Endothelial cell of umbilical vein (primary cell): ENCODE results near the gene SDHC. TPM values are rescaled to one million over a fixed set of nuclear protein-coding genes. Genes with fewer than 3 reads are reported as not detected.

Experiments used
- polyA plus RNA-seq, 4 experiments: library from polyadenylated mRNA; depleted of rRNA in 3 of 4; stranded (reverse) in 3 of 4; unstranded in 1 of 4; fragments of >200 nt; gene quantifications; 2 replicates each; pipeline versions ENCODE4 v1.2.1 to v1.2.3, GENCODE V29; 2011 to 2012; ENCODE audit warnings: missing spikeins in 1 of 4
- small RNA-seq: library from RNA; depleted of rRNA; stranded (forward); fragments of <200 nt; gene quantifications from one replicate; pipeline ENCODE3, GENCODE V24; 2012; ENCODE audit warnings: low replicate concordance, low read depth; ENCODE audit not compliant: insufficient read depth, insufficient read length
- total RNA-seq: library from RNA; stranded (reverse); gene quantifications from 2 replicates; pipeline ENCODE4 v1.2.3, GENCODE V29; 2021

Gene SDHC
- total and polyA plus RNA-seq, 2 donors (not counting 3 experiments of a cell fraction or from before 2014, with no cell fraction given): 148 to 279 TPM

Small RNA genes within 50 kb of the gene (small RNA-seq; reads per million reads assigned to genes)
- not detected for gene AL592295.2
- gene RNU6-481P: not detected

Other genes starting within 250 kb of the SDHC start
- not detected in 2 replicates for gene ARHGAP30, start 244.5 kb upstream of the SDHC start, total RNA-seq
- gene ARHGAP30, start 244.5 kb upstream of the SDHC start, polyA plus RNA-seq: not detected in 2 replicates
- 0.37 and 0.58 TPM in 2 replicates for gene NECTIN4, start 224.8 kb upstream of the SDHC start, total RNA-seq
- 0.15 and 0.29 TPM in 2 replicates for gene NECTIN4, start 224.8 kb upstream of the SDHC start, polyA plus RNA-seq
- gene KLHDC9, start 216.0 kb upstream of the SDHC start, total RNA-seq: 1.1 and 1.4 TPM in 2 replicates
- 2.6 and 3.2 TPM in 2 replicates for gene KLHDC9, start 216.0 kb upstream of the SDHC start, polyA plus RNA-seq
- gene PFDN2, start 196.3 kb upstream of the SDHC start, total RNA-seq: 99.5 and 104 TPM in 2 replicates
- gene PFDN2, start 196.3 kb upstream of the SDHC start, polyA plus RNA-seq: 86.8 and 157 TPM in 2 replicates
- gene NIT1, start 196.3 kb upstream of the SDHC start, total RNA-seq: 20.3 and 20.9 TPM in 2 replicates
- 26.5 and 28.2 TPM in 2 replicates for gene NIT1, start 196.3 kb upstream of the SDHC start, polyA plus RNA-seq
- 50.2 and 54.9 TPM in 2 replicates for gene DEDD, start 181.7 kb upstream of the SDHC start, total RNA-seq
- 78.3 and 81.8 TPM in 2 replicates for gene DEDD, start 181.7 kb upstream of the SDHC start, polyA plus RNA-seq
- gene UFC1, start 160.4 kb upstream of the SDHC start, total RNA-seq: 102 and 110 TPM in 2 replicates
- 115 and 149 TPM in 2 replicates for gene UFC1, start 160.4 kb upstream of the SDHC start, polyA plus RNA-seq
- gene USP21, start 154.9 kb upstream of the SDHC start, total RNA-seq: 18.7 and 19.7 TPM in 2 replicates
- gene USP21, start 154.9 kb upstream of the SDHC start, polyA plus RNA-seq: 29.2 and 34.9 TPM in 2 replicates
- gene PPOX, start 148.0 kb upstream of the SDHC start, total RNA-seq: 28.5 and 28.9 TPM in 2 replicates
- 26.4 and 31.3 TPM in 2 replicates for gene PPOX, start 148.0 kb upstream of the SDHC start, polyA plus RNA-seq
- 39.5 and 39.8 TPM in 2 replicates for gene B4GALT3, start 136.9 kb upstream of the SDHC start, total RNA-seq
- 55.5 and 60.4 TPM in 2 replicates for gene B4GALT3, start 136.9 kb upstream of the SDHC start, polyA plus RNA-seq
- gene ADAMTS4, start 115.3 kb upstream of the SDHC start, total RNA-seq: 8.9 and 13.6 TPM in 2 replicates
- 2.5 and 2.6 TPM in 2 replicates for gene ADAMTS4, start 115.3 kb upstream of the SDHC start, polyA plus RNA-seq
- 95.1 and 99.7 TPM in 2 replicates for gene NDUFS2, start 112.0 kb upstream of the SDHC start, total RNA-seq
- 101 and 130 TPM in 2 replicates for gene NDUFS2, start 112.0 kb upstream of the SDHC start, polyA plus RNA-seq
- gene FCER1G, start 99.1 kb upstream of the SDHC start, total RNA-seq: 1.6 and 2.2 TPM in 2 replicates
- gene FCER1G, start 99.1 kb upstream of the SDHC start, polyA plus RNA-seq: 1.1 and 1.3 TPM in 2 replicates
- not detected in 2 replicates for gene APOA2, start 90.8 kb upstream of the SDHC start, total RNA-seq
- not detected in 2 replicates for gene APOA2, start 90.8 kb upstream of the SDHC start, polyA plus RNA-seq
- gene TOMM40L, start 88.3 kb upstream of the SDHC start, total RNA-seq: 18.7 TPM in 2 replicates
- gene TOMM40L, start 88.3 kb upstream of the SDHC start, polyA plus RNA-seq: 18.6 and 19.6 TPM in 2 replicates
- not detected in 2 replicates for gene NR1I3, start 76.2 kb upstream of the SDHC start, total RNA-seq
- gene NR1I3, start 76.2 kb upstream of the SDHC start, polyA plus RNA-seq: not detected in 2 replicates
- gene PCP4L1, start 55.6 kb upstream of the SDHC start, total RNA-seq: not detected in 2 replicates
- gene PCP4L1, start 55.6 kb upstream of the SDHC start, polyA plus RNA-seq: not detected in 2 replicates
- 1.3 and 2.0 TPM in 2 replicates for gene MPZ, start 4.4 kb upstream of the SDHC start, total RNA-seq
- 6.1 and 7.0 TPM in 2 replicates for gene MPZ, start 4.4 kb upstream of the SDHC start, polyA plus RNA-seq
- not detected in 2 replicates for gene CFAP126, start 53.5 kb downstream of the SDHC start, total RNA-seq
- not detected in 2 replicates for gene CFAP126, start 53.5 kb downstream of the SDHC start, polyA plus RNA-seq
- not detected in 2 replicates for gene FCGR2A, start 191.1 kb downstream of the SDHC start, total RNA-seq
- not detected in 2 replicates for gene FCGR2A, start 191.1 kb downstream of the SDHC start, polyA plus RNA-seq
- 0.13 TPM in 1 of 2 replicates, not detected in the other for gene HSPA6, start 210.2 kb downstream of the SDHC start, total RNA-seq
- gene HSPA6, start 210.2 kb downstream of the SDHC start, polyA plus RNA-seq: 0.03 and 0.10 TPM in 2 replicates
- gene FCGR3A, start 235.4 kb downstream of the SDHC start, total RNA-seq: not detected in 2 replicates
- not detected in 2 replicates for gene FCGR3A, start 235.4 kb downstream of the SDHC start, polyA plus RNA-seq